GM04503 (cell line): ENCODE measurements around the gene ZNRF1.

Experiments used
- DNase-seq: peaks from one replicate; pipeline ENCODE4 v3.0.0-alpha.2; 2012; ENCODE audit warnings: low read depth

Gene ZNRF1

DNA sequence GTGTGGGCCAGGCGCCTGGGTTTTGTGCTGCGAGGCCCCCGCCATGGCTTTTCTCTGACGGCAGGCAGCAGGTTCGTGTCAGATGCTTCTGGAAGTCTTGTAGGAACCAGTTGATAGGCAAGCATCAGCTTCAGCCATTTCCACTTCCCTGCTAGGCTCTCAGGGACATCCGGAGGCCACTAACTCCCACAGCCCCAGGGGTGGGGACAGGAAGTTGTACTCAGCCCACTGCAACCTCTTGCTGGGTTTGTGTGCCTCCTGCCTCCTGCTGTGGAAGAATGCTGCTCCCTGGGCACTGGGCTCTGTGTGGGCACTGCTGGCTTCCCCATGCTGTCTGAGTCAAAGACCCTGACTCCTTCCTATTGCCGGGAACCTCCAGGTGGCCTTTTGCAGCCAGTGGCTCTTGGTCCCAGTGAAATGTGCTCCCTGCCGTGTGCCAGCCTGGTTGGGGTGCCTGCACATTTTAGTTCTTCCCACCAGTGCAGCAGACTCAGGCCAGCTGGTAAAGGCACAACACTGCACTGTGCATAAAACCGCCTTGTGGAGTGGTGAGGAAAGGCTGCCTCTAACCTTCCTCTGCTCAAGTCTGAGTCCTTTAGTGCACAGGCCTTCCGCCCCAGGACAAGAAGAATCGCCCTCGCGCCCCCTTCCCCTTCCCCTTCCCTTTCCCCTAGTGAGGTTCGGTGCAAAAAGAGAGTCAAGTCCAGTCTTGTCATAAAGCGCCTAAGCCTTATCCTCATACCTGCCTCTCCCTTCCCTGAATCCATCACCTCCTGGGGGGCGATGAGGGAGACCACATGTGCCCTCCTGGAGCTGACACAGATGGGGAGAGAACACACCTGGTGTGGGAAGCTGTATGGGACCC is 101.1 kb downstream of the ZNRF1 start:
- no peak for DNase-seq

DNA sequence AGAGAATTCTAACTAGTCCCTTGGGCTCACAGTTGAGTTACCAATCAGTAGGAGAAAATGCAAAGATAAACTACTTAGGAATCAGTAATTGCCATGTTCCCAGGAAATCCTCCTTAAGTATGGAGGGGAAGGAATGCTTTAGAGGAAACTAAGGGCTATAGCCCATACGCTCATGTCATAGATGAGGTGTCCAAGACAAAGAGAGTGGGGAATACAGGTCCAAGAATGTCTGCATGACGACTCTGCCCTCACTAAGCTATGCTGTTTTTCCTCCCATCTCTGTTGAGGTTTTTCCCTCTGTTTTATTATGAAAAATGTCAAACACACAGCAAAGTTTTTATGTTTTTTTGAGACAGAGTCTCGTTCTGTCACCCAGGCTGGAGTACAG is 101.8 kb downstream of the ZNRF1 start:
- DNase-seq, result no peak

DNA sequence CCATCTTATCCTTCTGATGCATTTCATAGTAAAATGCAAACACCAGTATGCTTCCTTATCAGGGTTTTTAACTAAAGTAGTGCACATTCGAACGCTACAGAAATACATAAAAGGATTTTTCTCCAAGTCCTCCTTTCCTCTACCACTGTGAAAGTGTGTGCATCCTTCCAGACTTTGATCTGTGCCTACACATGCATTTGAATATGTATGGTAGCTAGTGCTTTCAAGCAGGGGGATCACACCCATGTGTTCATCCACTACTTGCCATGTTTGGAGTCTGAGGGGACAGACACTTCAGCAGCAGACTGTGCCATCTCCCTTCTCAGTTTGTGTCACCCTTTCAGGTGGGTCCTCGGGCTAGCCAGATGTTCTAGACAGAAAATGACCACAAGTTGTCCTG is 102.8 kb downstream of the ZNRF1 start:
- DNase-seq, result no peak

DNA sequence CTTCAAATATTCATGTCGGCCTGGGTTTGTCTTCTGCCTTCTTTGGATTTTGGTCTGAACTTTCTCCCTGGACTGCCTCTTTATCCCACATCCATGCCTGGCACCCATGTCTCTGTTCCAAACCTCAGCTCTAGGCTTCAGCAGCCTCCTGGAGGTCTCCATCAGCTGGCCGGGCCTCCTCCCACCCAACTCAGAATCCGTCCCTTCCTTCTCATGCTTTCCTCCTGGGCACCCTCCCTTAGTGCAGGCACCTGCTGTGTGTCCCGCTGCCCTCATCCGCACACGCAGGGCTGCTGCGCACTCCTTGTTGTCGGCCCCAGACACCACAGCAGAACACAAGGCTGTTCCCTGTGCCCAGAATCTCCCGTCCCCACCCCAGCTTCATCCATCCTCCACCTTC is 103.8 kb downstream of the ZNRF1 start:
- DNase-seq, result no peak

DNA sequence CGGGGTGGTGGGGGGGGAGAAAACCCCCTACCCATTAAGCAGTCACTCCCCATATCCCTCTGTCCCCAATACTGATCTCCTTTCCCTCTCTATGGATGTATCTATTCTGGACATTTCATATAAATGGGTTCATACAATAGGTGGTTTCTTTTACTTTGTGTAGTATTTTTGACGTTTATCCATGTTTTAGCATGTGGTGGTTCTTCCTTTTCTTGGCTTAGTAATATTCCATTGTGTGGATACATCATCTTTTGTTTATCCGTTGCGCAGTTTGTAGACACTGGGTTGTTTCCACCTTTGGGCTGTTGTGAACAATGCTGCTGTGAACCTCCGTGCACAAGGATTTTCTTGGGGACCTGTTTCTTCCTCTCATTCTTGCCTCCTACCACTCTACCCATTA is 105.2 kb downstream of the ZNRF1 start:
- DNase-seq, result no peak

DNA sequence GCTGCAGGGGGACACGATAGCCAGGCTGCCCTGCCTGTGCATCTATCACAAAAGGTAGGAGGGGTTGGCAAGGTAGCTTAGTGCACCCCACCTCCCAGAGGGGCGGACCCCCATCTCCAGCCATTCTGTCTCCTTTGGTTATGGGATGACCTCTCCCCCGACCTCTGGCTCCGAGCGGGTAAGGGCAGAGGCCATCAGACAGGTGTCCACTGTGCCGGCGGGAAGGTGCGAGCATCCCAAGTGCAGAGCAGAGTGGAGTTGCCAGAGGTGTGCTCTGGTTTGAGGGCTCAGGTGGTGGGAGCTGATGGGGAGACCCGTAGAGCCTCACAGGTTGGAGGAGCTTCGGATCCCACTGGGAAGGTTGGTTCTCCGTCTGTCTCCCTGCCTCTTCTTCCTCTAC is 106.0 kb downstream of the ZNRF1 start:
- no peak for DNase-seq

DNA sequence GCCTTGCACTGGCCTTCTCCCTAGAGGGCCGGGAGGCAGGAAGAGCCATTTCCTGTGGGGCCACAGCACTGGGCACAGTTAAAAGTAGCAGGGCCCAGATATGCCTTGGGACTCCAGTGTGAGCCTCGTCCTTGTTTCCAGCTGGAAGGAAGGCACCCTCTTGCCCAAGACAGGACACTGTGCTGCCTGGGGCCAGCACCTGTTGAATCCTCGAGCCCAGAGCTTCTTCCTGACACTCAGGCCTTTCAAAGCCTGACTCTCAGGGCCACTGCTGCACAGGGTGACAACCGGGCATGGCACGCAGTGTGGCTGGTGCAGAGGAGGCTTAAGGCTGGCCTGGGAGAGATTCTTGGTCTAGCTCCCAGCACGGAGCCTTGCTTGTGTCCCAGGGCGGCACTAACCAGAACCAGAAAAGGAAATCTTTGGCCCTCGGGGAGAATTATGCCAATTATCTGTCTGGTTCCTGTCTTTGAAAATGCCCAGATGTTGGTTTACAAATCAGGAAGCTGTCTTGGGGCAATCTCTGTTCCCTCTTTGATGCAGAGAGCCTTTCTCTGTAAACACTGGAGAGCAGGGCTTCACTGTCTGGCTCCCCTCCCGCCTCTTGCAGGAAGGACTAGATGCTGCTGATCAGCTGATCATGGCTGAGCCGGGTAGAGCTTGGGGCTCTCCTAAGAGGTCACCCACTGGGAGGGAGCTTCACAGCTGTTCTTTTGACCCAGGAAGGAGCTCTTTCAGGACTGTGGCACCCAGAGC is 106.7 kb downstream of the ZNRF1 start:
- no peak for DNase-seq

DNA sequence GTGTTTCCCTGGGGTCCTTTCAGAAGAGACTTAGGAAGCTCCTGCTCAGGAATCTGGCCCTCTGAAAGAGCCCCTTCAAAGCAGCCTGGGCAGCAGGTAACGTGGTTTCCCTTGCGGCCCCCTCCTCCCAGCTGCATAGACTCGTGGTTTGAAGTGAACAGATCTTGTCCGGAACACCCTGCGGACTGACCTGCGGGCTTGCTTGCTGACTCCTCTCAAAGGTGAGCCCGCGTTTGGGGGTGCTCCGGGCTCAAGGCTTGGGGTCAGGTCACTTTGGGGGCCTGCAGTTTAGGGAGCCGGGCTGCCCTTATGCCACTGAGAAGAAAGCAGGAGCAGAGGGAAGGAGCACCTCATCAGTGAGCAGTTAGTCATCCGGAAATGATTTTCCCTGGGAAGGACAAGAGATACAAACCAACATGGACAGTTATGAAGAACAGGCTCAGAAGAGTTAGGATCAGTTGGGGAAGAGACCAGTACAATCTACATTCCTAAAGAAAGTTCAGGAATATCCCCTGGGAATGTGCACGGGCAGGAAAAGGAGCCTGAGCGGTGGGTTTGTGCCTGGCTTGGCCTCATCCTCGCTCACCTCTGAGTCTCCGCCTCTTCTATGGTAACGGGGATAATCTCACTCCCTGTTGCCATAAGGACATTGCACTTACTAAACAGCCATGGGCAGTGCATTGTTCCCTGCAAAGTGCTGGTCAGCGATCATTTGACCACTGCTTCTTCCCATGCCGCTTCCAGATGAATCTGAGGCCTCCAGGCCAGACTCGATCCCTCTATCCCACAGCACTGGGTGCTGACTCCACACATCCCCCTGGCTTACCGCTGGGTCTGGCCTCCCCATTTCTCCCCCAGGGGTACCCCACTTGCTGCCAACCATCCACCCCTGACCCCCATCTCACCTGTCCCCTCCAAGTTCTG is 107.8 kb downstream of the ZNRF1 start:
- no peak for DNase-seq

DNA sequence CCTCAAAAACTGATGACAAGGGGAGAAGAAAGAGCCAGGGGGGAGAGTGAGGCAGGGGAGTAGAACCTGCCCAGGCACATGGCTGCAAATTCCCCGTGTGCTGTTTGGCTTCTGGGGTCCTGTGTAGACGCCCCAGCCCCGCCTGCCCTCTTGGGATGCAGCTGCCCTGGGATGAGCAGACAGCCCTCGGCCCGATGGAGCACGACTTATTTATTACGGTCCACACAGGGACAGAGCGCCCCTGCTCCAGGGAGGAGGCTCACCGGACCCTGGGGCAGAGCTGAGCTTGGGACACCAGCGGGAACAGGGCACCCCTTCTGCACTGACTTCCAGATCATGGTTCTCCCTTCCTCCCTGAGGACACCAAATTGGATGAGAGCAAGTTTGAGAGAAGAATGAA is 108.7 kb downstream of the ZNRF1 start:
- DNase-seq, result no peak

DNA sequence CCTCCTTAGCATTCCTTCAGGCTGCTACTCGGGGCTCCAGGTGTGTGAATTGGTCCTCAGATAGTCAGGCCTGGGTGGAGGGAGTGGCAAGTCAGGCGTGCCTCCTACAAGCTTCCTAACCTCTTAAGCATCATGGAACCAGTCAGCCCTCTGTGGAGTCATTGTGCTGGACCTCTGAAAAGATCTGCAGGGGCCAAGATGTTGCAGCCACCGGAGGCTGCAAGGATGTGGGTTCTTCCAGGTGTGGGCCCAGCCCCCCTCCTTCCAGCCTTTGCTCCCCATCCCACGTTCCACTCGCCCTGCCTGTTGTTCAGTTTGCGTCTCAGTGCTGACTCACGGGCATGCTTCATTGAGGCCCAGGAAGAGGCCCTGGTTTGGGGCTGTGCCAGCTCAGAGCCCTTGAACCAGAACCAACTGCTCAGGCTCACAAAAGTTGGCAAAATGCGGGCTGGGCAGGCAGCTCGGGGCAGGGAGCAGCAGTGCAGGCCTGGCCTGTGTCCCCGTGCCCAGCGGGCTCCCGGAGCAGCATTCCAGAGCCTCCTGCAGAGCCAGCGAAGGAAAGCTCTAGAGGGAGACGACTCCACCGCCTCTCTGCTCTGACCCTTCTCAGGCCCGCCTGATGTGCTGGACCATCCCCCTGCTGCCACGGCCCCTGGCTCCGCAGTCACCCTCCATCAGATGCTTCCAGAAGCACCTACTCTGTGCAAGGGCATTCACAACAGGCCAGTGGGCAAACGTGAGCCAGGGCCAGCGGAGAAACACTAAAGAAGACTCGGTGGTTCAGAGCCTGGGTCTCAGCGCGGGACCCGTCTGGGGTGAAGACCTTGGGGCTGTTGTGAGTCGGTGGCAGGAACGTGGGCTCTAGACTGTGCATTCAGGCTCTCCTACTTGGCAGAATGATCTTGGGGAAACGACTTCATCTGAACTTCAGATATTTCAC is 110.2 kb downstream of the ZNRF1 start:
- peak; percentile 72 for DNase-seq

DNA sequence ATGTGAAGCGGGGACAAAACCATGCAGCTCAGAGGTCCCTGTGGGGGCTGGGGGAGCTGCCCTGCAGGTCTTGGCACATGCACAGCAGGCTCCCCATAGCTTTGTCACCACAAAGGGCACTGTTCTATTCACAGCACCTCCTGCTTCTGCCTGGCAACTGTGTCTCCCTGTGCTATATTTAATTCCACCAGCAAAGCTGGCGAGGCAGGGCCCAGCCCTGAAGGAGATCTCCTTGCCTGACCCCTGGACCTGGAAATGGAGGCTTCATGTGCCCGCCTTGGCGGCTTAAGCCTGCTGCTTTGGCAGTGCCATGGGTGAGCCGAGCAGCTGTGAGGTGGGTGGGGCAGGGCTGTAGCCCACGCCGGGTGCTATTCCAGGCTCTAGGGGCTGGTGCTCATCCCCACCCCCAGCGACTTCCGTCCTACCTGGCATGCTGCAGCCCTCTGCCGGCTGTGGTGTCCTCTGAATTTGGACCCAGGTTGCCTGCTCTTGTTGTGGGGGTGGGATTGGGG is 111.0 kb downstream of the ZNRF1 start:
- DNase-seq, result no peak

DNA sequence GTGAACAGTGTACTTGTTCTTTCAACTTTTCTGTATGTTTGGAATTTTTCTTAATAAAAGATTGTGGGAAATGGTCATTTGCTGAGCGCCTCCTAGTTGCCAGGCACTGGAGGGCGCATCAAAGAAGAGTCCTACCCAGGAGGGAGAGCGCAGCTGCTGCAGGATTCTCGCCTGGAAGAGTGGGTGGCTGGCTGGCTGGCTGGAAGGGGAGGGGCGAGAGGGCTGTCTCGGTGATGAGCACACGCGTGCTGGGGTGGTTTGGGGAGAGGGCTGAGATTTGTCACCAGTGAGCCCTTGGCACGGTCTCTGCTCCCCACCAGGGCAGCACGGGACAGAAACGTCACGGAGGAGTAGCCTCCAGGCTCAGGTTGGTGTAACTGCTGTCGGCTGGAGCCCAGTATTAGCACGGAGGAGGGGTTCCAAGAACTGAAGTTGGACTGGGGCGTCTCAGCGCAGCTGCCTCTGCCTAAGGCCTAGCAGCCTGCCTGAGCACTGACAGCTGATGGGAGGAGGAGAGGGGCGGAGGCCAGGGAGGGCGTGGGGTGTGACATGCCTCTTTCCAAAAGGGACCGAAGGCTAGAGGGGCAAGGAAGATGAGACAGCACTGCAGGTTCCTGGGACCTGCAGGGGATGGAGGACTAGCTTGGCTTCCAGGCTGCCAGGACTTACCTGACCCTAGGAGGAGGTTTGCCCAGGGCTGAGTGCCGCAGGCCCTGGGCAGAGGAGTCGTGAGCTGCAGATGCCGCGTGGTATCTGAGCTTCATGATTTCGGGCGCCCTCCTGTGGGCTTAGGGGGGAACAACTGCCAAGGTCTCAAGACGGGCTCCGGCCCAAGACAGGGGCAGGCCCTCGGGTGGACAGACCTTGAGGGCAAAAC is 112.1 kb downstream of the ZNRF1 start:
- peak; percentile 40 for DNase-seq

DNA sequence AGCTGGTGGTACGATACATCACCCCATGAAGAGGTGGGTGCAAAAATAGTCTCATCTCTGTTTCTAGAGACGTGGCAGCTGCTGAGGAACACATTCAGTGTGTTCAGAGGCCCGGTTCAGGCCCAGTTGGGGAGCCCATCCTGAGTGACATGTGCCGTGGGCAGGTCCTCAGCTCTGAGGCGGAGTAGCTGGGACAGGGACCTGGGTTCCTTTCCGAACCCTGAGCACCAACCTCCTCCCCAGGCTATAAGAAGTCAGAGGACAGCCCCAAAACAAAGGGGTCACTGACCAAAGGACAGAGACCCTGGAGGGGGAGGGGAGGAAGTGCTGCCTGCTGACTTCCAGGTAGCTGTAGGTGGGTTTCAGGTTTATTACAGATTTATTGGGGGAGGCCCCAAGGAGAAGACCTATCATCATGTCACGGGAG is 112.7 kb downstream of the ZNRF1 start:
- no peak for DNase-seq

DNA sequence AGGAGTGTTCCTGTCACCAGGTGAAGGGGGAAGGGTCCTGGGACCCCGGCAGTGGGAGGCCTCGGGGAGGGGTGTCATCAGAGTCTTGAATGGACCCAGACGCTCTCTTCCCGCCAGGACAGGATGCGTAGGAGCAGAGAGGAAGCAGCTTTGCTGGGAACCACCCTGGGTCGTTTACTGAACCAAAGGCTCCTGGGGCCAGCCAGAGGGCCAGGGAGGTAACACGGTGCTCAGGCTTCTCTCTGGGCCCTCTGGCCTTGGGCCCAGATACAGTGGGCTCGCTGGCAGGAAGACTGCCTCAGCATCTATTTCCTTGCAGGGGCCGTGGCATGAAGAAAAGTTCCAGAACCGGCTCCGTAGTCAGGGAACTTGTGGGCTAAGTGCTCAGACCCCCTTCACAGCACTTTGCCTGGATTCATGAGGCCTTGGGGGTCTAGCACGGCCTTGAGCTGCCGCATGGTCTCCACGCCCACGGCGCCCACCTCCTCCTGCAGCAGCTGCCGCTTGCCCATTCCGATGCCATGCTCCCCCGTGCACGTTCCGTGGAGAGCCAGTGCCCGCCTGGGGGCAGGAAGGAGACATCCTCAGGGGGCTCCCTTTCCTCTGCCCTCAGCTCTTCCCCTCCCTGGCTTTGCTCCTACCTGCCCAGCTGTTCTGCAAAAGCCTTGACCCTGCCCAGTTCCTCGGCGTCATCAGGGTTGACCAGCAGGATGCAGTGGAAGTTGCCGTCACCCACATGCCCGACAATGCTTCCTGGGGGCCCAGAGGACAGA is 113.3 kb downstream of the ZNRF1 start:
- DNase-seq, result no peak

DNA sequence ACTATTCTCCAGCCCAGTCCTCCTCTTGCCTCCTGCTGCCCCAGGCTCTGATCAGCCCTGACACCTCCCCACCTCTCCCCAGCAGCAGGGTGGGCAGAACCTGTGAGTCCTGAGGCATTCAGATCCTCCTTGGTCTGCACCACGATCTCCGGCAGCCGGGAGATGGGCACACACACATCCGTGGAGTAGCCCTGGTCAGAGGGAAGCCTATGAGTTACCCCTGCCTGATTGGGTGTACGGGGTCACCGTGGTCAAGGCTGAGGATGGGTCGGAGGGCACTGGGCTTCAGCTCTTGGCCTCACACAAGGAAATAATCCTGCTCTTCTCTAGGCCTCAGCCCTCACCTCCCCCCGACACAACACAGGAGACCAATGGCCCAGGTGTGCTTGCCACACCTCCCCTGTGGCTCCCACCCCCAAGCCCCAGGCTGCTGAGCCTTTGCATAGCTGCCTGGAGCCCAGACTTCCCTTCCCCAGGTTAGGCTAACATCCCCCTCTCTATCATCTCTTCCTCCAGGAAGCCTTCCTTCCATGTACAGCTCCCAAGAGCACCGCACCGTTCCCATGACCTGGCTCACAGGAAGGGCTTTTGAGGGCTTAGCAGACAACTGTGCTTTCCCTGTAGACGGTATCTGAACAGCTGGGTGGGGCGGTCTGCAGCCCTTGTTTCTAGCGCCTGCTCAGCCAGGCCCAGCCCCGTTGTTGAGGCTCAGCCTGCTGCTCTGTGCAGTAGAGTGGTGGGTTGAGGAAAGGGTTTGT is 114.1 kb downstream of the ZNRF1 start:
- no peak for DNase-seq

DNA sequence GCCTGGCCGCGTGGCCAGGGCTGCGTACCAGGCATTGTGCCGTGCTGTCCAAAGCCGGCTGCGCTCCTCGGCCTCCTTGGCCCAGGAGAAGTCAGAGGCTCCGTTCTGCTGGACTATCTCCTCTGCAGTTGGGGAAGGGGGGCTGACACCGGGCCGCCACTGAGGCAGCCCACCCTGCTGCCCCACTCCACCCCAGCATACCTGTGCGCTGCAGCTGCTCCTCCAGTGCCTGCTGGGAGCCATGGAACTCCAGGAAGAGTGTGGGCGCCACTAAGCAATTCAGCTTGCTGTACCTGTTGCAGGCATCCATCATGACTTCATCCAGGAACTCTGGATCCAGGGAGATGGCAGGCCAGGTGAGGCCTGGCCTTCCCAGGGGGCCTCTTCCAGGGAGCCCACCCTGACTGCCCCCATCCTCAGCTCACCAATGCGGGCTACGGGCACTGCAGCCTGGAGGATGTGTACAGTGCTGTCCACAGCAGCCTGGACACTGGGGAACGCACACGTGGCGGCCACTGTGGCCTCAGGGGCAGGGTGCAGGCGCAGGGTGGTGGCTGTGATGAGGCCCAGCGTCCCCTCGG is 114.8 kb downstream of the ZNRF1 start:
- no peak for DNase-seq

DNA sequence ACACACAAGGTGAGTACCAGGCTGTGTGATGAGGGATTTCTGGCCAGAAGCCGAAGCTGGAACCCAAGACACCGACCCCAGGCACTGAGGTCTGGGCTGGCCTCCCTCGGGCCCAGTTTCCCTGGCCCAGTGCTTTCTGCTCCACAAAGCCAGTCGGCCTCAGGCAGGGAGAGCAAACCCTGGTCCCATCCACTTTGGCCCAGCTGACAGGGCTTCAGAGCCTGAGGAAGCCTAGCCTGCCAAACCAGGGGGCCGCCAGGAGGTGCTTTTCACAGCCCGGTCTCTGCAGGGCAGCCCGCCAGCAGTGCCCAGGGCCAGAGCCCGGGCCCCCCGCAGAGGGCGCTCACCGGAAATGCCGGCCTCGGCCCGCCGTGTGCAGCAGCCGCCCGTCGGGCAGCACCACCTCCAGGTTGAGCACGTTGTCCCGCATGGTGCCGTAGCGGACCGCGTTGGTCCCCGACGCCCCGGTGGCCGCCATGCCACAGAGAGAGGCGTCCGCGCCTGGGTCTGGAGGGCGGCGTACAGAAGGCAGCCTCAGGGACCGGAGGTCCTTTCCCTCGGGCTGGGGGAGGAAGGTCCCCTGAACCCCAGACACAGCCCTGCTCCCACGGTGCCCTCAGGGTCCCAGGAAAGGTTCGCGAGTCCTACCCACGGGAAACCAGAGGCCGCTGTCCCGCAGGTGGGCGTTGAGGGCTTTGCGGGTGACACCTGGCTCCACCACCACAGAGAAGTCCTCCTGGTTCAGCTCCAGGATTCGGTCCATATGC is 115.5 kb downstream of the ZNRF1 start:
- no peak for DNase-seq
